Stromal cell of bone marrow (primary cell): ENCODE results near the gene TRIM29.
"Not testable (repeated sequence)": the region's sequence is repeated elsewhere in the genome, so short reads cannot be mapped to it uniquely, and the experiment has no call there.

Experiments
- DNase-seq: peaks from one replicate; pipeline ENCODE4 v3.0.0-alpha.2; 2012; ENCODE audit warnings: low read depth

TRIM29 gene

GRCh38 chr11:120172054-120172911 lies 34.4 kb upstream of the TRIM29 start:
- no peak for DNase-seq

GRCh38 chr11:120170741-120171261 lies 32.9 kb upstream of the TRIM29 start:
- DNase-seq = no peak

- no peak for DNase-seq
These were observed 32.2 kb upstream of the TRIM29 start for GRCh38 chr11:120169981-120170698.

GRCh38 chr11:120168960-120169681 lies 31.2 kb upstream of the TRIM29 start:
- DNase-seq = no peak

DNA sequence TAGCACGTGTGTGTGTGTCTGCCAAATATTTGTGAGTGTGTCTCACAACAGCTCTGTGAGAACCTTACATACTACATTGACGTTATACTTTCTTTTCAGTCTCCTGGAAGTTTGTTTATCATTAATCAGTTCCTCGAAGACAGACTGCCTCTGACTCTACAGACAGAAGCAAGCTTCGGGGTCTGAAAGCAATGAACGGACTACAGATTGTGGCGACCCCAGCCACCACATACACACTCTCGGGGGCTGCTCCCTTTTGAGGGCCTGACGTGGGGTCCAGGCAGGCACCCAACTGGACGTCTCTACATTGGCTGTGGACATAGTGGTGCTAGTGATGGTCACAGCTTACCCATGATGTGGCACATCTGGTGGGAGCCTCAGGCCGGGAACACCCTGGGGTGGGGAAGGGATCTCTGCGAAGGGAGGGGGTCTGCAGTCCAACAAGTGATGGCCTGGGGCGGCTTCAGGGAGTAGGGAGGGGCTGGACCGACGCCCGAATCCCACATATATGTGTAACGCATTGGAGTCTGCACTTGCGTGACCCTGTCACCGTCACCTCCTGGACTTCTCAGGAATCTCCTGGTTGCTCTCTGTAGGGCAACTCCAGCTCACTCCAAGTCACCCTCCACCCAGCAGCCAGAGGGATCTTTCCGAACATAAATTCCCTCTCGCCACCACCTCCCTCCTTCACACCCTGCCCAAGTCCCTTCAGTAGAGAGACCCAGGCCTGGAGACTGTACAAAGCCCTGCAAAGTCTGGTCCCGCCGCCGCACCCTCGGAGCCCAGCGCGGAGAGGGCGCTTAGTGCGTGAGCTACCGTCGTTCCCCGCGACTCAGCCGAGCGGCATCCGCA lies 30.4 kb upstream of the TRIM29 start:
- no peak for DNase-seq

- no peak for DNase-seq
These were observed 29.7 kb upstream of the TRIM29 start for GRCh38 chr11:120167659-120168058.

DNA sequence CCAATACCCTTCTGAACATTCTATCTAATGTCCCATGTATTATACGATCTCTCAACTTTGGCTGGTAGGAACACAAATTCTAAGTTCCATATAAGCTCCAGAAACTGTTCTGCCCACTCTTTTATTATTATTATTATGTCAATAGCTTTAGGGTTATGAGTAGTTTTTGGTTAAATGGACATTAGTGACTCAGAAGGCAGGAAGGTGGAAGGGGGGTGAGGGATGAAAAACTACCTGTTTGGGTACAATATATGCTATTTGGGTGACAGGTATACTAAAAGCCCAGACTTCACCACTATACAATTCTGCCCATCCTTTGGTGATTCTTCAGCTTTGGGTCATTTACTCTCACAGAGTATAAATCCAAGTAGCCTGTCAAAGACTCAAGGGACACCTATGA lies 22.5 kb upstream of the TRIM29 start:
- no peak for DNase-seq

GRCh38 chr11:120153221-120153620 lies 15.3 kb upstream of the TRIM29 start:
- no peak for DNase-seq

DNA sequence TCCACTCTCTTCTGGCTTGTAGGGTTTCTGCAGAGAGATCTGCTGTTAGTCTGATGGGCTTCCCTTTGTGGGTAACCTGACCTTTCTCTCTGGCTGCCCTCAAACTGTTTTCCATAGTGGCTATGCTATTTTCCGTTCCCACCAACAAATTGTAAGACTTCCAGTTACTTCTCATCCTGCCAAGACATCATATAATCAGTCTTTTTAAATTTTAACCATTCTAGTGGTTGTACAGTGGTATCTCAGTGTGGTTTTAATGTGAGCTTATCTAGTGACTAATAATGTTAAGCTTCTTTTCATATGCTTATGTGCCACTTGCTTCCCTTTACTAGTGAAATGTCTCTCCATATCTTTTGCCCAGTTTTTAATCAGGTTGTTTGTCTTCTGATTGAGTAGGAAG lies 13.6 kb upstream of the TRIM29 start:
- peak; percentile 11 for DNase-seq

DNA sequence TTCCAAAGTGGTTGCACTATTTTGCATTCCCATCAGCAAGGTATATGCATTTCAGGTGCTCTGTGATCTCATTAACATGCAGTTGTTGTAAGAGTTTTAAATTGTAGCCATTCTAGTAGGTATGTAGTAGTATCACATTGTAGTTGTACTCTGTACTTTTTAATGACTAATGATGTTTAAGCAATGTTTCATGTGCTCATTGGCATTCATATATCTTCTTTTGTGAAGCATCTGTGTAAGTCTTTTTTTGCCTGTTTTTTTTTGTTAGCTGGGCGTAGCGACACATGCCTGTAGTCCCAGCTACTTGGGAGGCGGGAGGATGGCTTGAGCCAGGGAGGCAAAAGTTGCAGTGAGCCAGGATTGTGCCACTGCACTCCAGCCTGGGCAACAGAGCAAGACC lies 11.3 kb upstream of the TRIM29 start:
- no peak for DNase-seq

GRCh38 chr11:120147950-120148270 lies 10.0 kb upstream of the TRIM29 start:
- no peak for DNase-seq

GRCh38 chr11:120147094-120147949 lies 9.4 kb upstream of the TRIM29 start:
- no peak for DNase-seq

- DNase-seq = no peak
These were observed 8.6 kb upstream of the TRIM29 start for GRCh38 chr11:120146413-120147093.

DNA sequence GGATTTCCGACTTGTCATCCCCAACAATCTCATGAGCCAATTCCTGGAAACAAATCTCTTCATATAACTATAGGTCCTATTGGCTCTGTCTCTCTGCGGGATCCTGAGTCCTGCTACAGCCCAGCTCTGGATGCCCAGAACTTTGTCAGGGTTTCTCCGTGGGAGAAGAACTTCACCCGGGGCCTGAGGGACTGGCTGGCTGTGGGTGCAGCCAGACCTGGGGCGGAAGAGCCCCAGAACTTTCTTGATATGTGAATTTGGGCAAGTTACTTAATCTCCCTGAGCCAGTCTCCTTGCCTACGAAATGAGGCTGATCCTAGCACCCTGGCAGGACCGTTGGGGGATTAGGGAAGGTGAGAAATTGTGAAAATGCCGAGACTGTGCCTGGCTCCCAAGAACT lies 6.6 kb upstream of the TRIM29 start:
- no peak for DNase-seq

GRCh38 chr11:120143472-120143871 lies 5.6 kb upstream of the TRIM29 start:
- not testable (repeated sequence) for DNase-seq

DNA sequence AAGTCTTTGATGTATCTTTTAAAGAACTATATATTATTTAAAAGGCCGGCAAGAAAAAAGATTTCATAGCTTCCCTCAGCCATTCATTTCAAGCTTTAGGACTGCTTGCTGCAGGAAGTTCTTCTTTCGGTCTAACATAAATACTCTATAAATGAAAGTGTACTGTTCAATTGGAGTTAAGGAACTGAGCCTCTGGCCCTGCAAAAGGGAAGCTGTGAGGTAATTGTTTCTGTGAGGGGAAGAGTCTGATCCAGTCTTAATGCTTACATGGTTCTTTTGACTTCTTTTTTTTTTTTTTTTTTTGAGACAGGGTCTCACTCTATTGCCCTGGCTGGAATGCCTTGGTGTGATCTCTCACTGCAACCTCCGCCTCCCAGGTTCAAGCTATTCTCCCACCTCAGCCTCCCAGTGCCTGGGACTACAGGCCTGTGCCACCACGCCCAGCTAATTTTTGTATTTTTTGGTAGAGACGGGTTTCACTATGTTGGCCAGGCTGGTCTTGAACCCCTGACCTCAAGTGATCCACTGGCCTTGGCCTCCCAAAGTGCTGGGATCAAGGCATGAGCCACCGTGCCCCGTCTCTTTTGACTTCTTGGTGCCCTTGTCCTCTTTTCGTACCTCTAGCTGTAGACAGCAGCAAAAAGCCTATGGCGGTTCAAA lies 4.7 kb upstream of the TRIM29 start:
- no peak for DNase-seq

GRCh38 chr11:120141768-120142423 lies 4.0 kb upstream of the TRIM29 start:
- DNase-seq = no peak

DNA sequence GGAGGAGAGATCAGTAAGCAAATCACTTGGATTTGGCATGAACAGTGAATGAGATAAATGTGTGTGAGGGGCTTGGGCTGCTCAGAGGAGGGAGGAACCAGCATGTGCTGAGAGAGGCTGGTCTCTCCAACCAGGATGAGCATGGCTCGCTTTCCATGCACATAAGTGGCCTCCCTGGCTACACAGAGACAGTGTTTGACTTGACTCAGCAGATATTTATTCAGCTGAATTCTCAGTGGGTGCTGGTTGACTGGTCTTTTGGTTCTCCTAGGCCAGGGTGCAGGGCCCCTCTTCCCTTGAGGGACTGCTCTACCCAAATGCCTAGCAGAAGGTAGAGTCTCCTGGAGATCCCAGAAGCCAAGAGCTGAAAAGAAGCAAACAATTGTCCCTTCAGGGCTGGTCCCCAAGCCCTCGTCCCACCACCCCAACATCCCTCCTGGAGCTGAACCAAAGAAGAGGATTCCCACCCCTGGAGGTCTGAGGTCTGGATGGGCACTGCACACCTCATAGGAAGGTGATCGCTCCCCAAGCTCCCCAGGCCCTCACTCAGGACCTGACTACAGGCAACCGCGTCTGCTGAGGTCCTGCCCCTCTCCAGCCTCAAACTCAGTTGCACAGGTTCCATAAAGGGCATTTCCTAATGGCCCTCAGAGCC lies 3.3 kb upstream of the TRIM29 start:
- no peak for DNase-seq
